HepG2 (cell line): ENCODE results near the gene OSBPL3. TPM values are rescaled to one million over a fixed set of nuclear protein-coding genes. Genes with fewer than 3 reads are reported as not detected.

Source experiments
- ATAC-seq: fragments of 200-7000 bp; cut with Tn5 transposase; 3 replicates; pipeline ENCODE4 v1.9.1; 2020; ENCODE audit warnings: mild to moderate bottlenecking, moderate library complexity
- Bru-seq: library from RNA; stranded (reverse); fragments of 400-500 nt; gene quantifications from one replicate; lab custom pipeline; 2021; lab: Mats Ljungman, UMichigan
- BruChase-seq, 2 experiments: library from RNA; stranded (reverse); fragments of 400-500 nt; gene quantifications; one replicate each; lab custom pipeline; 2021; lab: Mats Ljungman, UMichigan
- BruUV-seq: library from RNA; stranded (reverse); fragments of 400-500 nt; replicated peaks from 2 replicates; lab custom pipeline; 2021; lab: Mats Ljungman, UMichigan
- CTCF ChIA-PET: fragments of 300-600 bp; formaldehyde crosslinking; extraction: SDS; loops from one replicate; lab custom pipeline; 2021; ENCODE audit warnings: low total read pairs, inconsistent platforms, low intra/inter-chr PET ratio; lab: Yijun Ruan, JAX
- POLR2A ChIA-PET: fragments of 350-600 bp; sonication (Branson Sonifier 250); formaldehyde crosslinking; loops from one replicate; lab custom pipeline; 2020; ENCODE audit warnings: antibody characterized with exemption, inconsistent platforms; lab: Yijun Ruan, JAX
- DNase-seq: peaks from one replicate; pipeline ENCODE4 v3.0.0-alpha.2; 2015; ENCODE audit warnings: low spot score
- FAIRE-seq: peaks from 3 replicates; lab custom pipeline; 2011; peaks lifted over from hg19 to GRCh38; lab: Jason Lieb, UNC
- H2AFZ ChIP-seq: one replicate; pipeline ENCODE4 v1.6.1; 2011; ENCODE audit warnings: low read length, inconsistent platforms
- H3K27ac ChIP-seq: fragments of 300-600 bp; 3 replicates; pipeline ENCODE4 v1.8.0; 2011; ENCODE audit warnings: mixed run types, mild to moderate bottlenecking, mixed read lengths, low read length, inconsistent platforms; ENCODE audit not compliant: insufficient read depth; ENCODE audit errors: extremely low read length
- H3K27me3 ChIP-seq, 2 experiments: fragments of 200-600 bp in 1 of 2; 2 replicates in 1 of 2; 3 replicates in 1 of 2; pipeline versions ENCODE4 v1.6.0 to v1.8.0; 2011; ENCODE audit warnings: low read length in 2 of 2, mild to moderate bottlenecking in 2 of 2, moderate library complexity in 2 of 2, inconsistent platforms in 1 of 2; ENCODE audit not compliant: insufficient read depth in 2 of 2, control insufficient read depth in 1 of 2
- H3K36me3 ChIP-seq, 2 experiments: fragments of 200-600 bp in 1 of 2; replicated peaks in 1 of 2; 2 replicates in 1 of 2; 3 replicates in 1 of 2; pipeline versions ENCODE4 v1.5.1 to v1.8.0; 2011; ENCODE audit warnings: low read length in 2 of 2, inconsistent platforms in 1 of 2; ENCODE audit not compliant: insufficient read depth in 2 of 2, control insufficient read depth in 1 of 2
- H3K4me1 ChIP-seq: 2 replicates; pipeline ENCODE4 v1.5.1; 2012; ENCODE audit warnings: low read length, inconsistent platforms; ENCODE audit not compliant: insufficient read depth
- H3K4me2 ChIP-seq: 2 replicates; pipeline ENCODE4 v1.6.0; 2011; ENCODE audit warnings: low read depth, low read length, inconsistent platforms
- H3K4me3 ChIP-seq, 3 experiments: fragments of 200-600 bp in 1 of 3; sonication (generic), shearing (Covaris generic) in 1 of 3; replicated peaks in 1 of 3; 2 replicates each; pipeline ENCODE4 v1.5.1; 2011 to 2016; ENCODE audit warnings: low read length in 3 of 3, inconsistent platforms in 2 of 3, low read depth in 2 of 3, mild to moderate bottlenecking in 2 of 3, control low read depth in 1 of 3, mixed read lengths in 1 of 3; ENCODE audit not compliant: insufficient read depth in 1 of 3
- H3K79me2 ChIP-seq: one replicate; pipeline ENCODE4 v1.6.1; 2011; ENCODE audit warnings: low read length, inconsistent platforms; ENCODE audit not compliant: insufficient read depth
- H3K9ac ChIP-seq: 2 replicates; pipeline ENCODE4 v1.6.0; 2011; ENCODE audit warnings: mild to moderate bottlenecking, low read depth, low read length, inconsistent platforms; ENCODE audit not compliant: insufficient read depth
- H3K9me3 ChIP-seq: 2 replicates; pipeline ENCODE4 v1.5.1; 2012; ENCODE audit warnings: mild to moderate bottlenecking, low read length
- H4K20me1 ChIP-seq: 2 replicates; pipeline ENCODE4 v1.6.0; 2011; ENCODE audit warnings: inconsistent platforms, mild to moderate bottlenecking, low read length, moderate library complexity; ENCODE audit not compliant: insufficient read depth
- ARID4A ChIP-seq: sonication (generic); formaldehyde crosslinking; IDR thresholded peaks from 2 replicates; pipeline ENCODE4 v1.5.0; 2020; ENCODE audit warnings: mild to moderate bottlenecking, missing genetic modification reagents, borderline replicate concordance
- IKZF5 ChIP-seq: IDR thresholded peaks from 2 replicates; pipeline ENCODE4 v1.6.1; 2018; ENCODE audit warnings: missing genetic modification reagents, mild to moderate bottlenecking, missing compliant biosample characterization
- MED1 ChIP-seq: sonication (generic); formaldehyde crosslinking; IDR thresholded peaks from 2 replicates; pipeline ENCODE4 v1.4.0; 2020; ENCODE audit warnings: missing genetic modification reagents
- MLLT10 ChIP-seq: sonication (generic); formaldehyde crosslinking; IDR thresholded peaks from 2 replicates; pipeline ENCODE4 v1.4.0; 2020; ENCODE audit warnings: missing genetic modification reagents
- NFIC ChIP-seq: IDR thresholded peaks from 2 replicates; pipeline ENCODE4 v1.6.1; 2012; ENCODE audit warnings: mild to moderate bottlenecking, low read length, inconsistent platforms
- SP5 ChIP-seq: IDR thresholded peaks from 2 replicates; pipeline ENCODE4 v1.6.1; 2016; ENCODE audit warnings: low read depth, borderline replicate concordance
- SRY ChIP-seq: sonication (generic); formaldehyde crosslinking; IDR thresholded peaks from 2 replicates; pipeline ENCODE4 v1.8.0; 2022; ENCODE audit warnings: mild to moderate bottlenecking, missing genetic modification reagents
- TCF7 ChIP-seq: sonication (generic); IDR thresholded peaks from 2 replicates; pipeline ENCODE4 v1.6.1; 2016; ENCODE audit warnings: antibody characterized with exemption, low read depth
- TEAD3 ChIP-seq: optimal IDR thresholded peaks from 2 replicates; pipeline ENCODE3; 2016; ENCODE audit warnings: borderline replicate concordance
- ZNF205 ChIP-seq: IDR thresholded peaks from 2 replicates; pipeline ENCODE4 v1.6.1; 2018; ENCODE audit warnings: missing biosample characterization, missing genetic modification reagents
- WGBS: methylation state at CpG from one replicate; pipeline ENCODE4 v1.1.6; 2017; ENCODE audit warnings: low lambda C conversion rate; 5-methylcytosine and 5-hydroxymethylcytosine counted together
- in situ Hi-C: cut with HindIII; loops from 2 replicates; pipeline ENCODE4 v1.10.0; 2017; ENCODE audit warnings: low pct_unique_long_range_greater_than_20kb; ENCODE audit not compliant: extremely low pct_ligation_motif_present
- intact Hi-C: fragments of 100-400 bp; cut with micrococcal nuclease; formaldehyde crosslinking; loops from one replicate; pipeline ENCODE4 v1.10.0; 2022; ENCODE audit not compliant: unreplicated experiment
- long read RNA-seq, 2 experiments: library from RNA in 1 of 2; library from polyadenylated mRNA in 1 of 2; stranded (forward) in 1 of 2; unstranded in 1 of 2; transcript quantifications; one replicate each; pipeline ENCODE4 v2.0.0, GENCODE V29; 2019 to 2022
- polyA minus RNA-seq, 3 experiments: library from RNA; depleted of rRNA, polyadenylated mRNA; stranded (reverse); fragments of >200 nt; gene quantifications; 2 replicates each; pipeline ENCODE4 v1.2.3, GENCODE V29; 2011; ENCODE audit warnings: low replicate concordance in 1 of 3
- polyA plus RNA-seq, 8 experiments: library from polyadenylated mRNA; depleted of rRNA in 3 of 8; stranded (reverse) in 7 of 8; unstranded in 1 of 8; fragments of >200 nt; fragmentation: Illumina TruSeq in 4 of 8; extraction: Trizol in 4 of 8; gene quantifications; 2 replicates each; pipeline versions ENCODE4 v1.2.1 to v1.2.3, GENCODE V29; 2011 to 2016; ENCODE audit warnings: low read depth in 4 of 8, missing spikeins in 1 of 8, mixed read lengths in 1 of 8; ENCODE audit not compliant: insufficient read depth in 1 of 8
- total RNA-seq, 5 experiments: library from RNA; depleted of rRNA; stranded (reverse); fragments of >200 nt; fragmentation: Illumina TruSeq; extraction: Trizol; gene quantifications; 2 replicates each; pipeline ENCODE4 v1.2.3, GENCODE V29; 2016; ENCODE audit warnings: low read depth in 1 of 5

The OSBPL3 gene
- 26.4 and 28.9 TPM in 2 replicates for total RNA-seq (2016; rRNA removed; fragmentation: Illumina TruSeq; extraction: Trizol)
- total RNA-seq (2016; cell fraction: cytosol; rRNA removed; fragmentation: Illumina TruSeq; extraction: Trizol; ENCODE audit: low read depth), result 6.6 and 7.4 TPM in 2 replicates
- 22.4 and 26.0 TPM in 2 replicates for total RNA-seq (2016; cell fraction: insoluble cytoplasmic fraction; rRNA removed; fragmentation: Illumina TruSeq; extraction: Trizol)
- 11.1 and 11.2 TPM in 2 replicates for total RNA-seq (2016; cell fraction: membrane; rRNA removed; fragmentation: Illumina TruSeq; extraction: Trizol)
- total RNA-seq (2016; cell fraction: nucleus; rRNA removed; fragmentation: Illumina TruSeq; extraction: Trizol), result 39.7 and 41.7 TPM in 2 replicates
- polyA plus RNA-seq (2011; rRNA removed), result 8.8 and 9.7 TPM in 2 replicates
- polyA plus RNA-seq (2011; cell fraction: cytosol; rRNA removed), result 3.7 and 4.4 TPM in 2 replicates
- 22.4 and 23.2 TPM in 2 replicates for polyA plus RNA-seq (2011; cell fraction: nucleus; rRNA removed)
- 7.1 and 8.1 TPM in 2 replicates for polyA plus RNA-seq (2012)
- 1.5 and 1.8 TPM in 2 replicates for polyA plus RNA-seq (2016; cell fraction: cytosol; fragmentation: Illumina TruSeq; extraction: Trizol; ENCODE audit: low read depth)
- polyA plus RNA-seq (2016; cell fraction: insoluble cytoplasmic fraction; fragmentation: Illumina TruSeq; extraction: Trizol; ENCODE audit: low read depth), result 16.7 and 19.5 TPM in 2 replicates
- 4.2 and 4.7 TPM in 2 replicates for polyA plus RNA-seq (2016; cell fraction: membrane; fragmentation: Illumina TruSeq; extraction: Trizol; ENCODE audit: low read depth)
- polyA plus RNA-seq (2016; cell fraction: nucleus; fragmentation: Illumina TruSeq; extraction: Trizol; ENCODE audit: insufficient read depth, low read depth), result 65.6 and 72.4 TPM in 2 replicates
- polyA minus RNA-seq (2011; rRNA and poly(A)+ RNA removed; ENCODE audit: low replicate concordance), result 15.3 and 17.6 TPM in 2 replicates
- polyA minus RNA-seq (2011; cell fraction: cytosol; rRNA and poly(A)+ RNA removed), result 8.8 and 11.6 TPM in 2 replicates
- polyA minus RNA-seq (2011; cell fraction: nucleus; rRNA and poly(A)+ RNA removed), result 43.5 and 49.5 TPM in 2 replicates
- Bru-seq, nascent RNA, result percentile 79 among the genes with signal in this experiment
- percentile 76 among the genes with signal in this experiment for BruChase-seq, experiment 1, labeled RNA remaining after a 6-hour chase
- BruChase-seq, experiment 2, labeled RNA remaining after a 2-hour chase, result percentile 77 among the genes with signal in this experiment
- long read RNA-seq, experiment 1, full-length matches to known transcripts, result 2 of 8 reads
- long read RNA-seq, experiment 1, partial matches to known transcripts, result 1 of 8 reads
- long read RNA-seq, experiment 1, other reads (novel, unspliced or antisense), result 5 of 8 reads
- long read RNA-seq, experiment 2, full-length matches to known transcripts, result 1 of 15 reads
- long read RNA-seq, experiment 2, partial matches to known transcripts, result 3 of 15 reads
- long read RNA-seq, experiment 2, other reads (novel, unspliced or antisense), result 11 of 15 reads

DNA sequence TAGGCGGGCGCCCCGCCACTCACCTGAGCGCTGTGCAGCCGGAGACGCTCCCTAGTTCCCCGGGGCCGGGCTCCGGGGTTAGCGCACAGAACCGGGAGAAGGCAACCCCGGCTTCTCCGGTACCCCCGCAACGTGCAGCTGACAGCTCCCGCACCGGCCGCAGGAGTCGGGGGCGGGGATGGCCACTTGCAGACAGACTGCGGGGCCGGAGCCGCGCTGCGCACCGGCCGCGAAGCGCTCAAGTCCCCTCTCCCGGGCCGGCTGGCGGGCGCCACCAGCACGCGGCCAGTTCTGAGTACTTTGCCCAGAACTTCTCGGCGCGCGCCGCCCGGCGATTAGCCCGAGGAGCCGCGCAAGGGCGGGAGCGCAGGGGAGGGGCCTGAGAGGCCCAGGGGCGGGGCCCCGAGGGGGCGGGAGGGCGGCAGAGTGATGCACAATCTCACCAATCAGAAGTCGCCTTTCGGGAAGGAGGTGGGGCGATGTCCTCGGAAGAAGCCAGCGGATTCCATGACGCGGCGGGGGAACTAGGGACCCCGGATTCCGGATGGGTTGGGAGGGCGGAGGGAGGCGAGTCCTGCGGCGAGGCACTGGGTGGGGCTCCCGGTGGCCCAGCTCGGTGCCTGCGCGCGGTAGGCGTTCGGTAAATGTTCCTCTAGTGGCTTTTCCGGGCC lies at the start of gene OSBPL3:
OSBPL3 (minus strand) TSS at position 316 of the 671 bp plus-strand sequence. CDS start 87,706 bp downstream, outside the sequence.
- POLR2A ChIA-PET, result interaction anchor here (0.8 to 2.9 kb wide), 10 partner anchors 9 to 160 kb away, joined by 3 to 16 read pairs (median 4); partner anchors contain the start of gene CYCS
- no peaks in the 10 kb centered on the region for H3K9me3 ChIP-seq
- H3K27me3 ChIP-seq, result no peaks in the 10 kb centered on the region; a peak in 1 of 5 replicates
- ATAC-seq (peak; percentile 84), DNase-seq (peak; percentile 91), FAIRE-seq (peak; percentile 72)
- peak within 1 kb of the TSS; percentile 99 for H3K4me2 ChIP-seq
- peaks cover 43% of the 10 kb centered on the region for H3K79me2 ChIP-seq
- WGBS, result under 1% methylated on average over 29 of the region's 73 CpGs
- H3K27ac ChIP-seq, result peak within 1 kb of the TSS; percentile 94
- peak within 1 kb of the TSS; percentile 83 for H2AFZ ChIP-seq
- peaks cover 82% of the 10 kb centered on the region for H3K4me1 ChIP-seq
- H3K36me3 ChIP-seq, result no peaks in the 10 kb centered on the region
- in situ Hi-C loops, result loop anchor here (5.0 kb wide), 2 partner anchors 87 to 163 kb away; no protein-coding TSS in a partner anchor
- no TSS peak for BruUV-seq
- H4K20me1 ChIP-seq, result no peaks in the 10 kb centered on the region
- peak within 1 kb of the TSS; percentile 91 for H3K9ac ChIP-seq
- intact Hi-C loops, result loop anchor here (1.0 to 2.0 kb wide), 4 partner anchors 45 to 160 kb away; no protein-coding TSS in a partner anchor
- CTCF ChIA-PET, result interaction anchor here (0.6 to 1.4 kb wide), 4 partner anchors 84 to 162 kb away, joined by 3 to 8 read pairs (median 4); no protein-coding TSS in a partner anchor
- H3K4me3 ChIP-seq, result peak within 1 kb of the TSS; percentile 78 to 89 (median 87)
- TF ChIP-seq MLLT10 (no peak), SRY (CRISPR knock-in tag) (peak; percentile 77), IKZF5 (CRISPR knock-in tag) (peak; percentile 31; the same call in 1 of the 2 replicates), SP5 (CRISPR knock-in tag) (peak; percentile 54; the same call in 1 of the 2 replicates), ARID4A (CRISPR knock-in tag) (peak; percentile 75; the same call in 1 of the 2 replicates), NFIC (no peak), MED1 (CRISPR knock-in tag) (peak; percentile 60), TEAD3 (peak; percentile 72), TCF7 (no peak), ZNF205 (CRISPR knock-in tag) (no peak)
